Measurements from ENCODE around the gene DLG2. TPM values are rescaled to one million over a fixed set of nuclear protein-coding genes. Genes with fewer than 3 reads are reported as not detected.

The DLG2 gene
- total and polyA plus RNA-seq, 9 donors: 2.5 to 20.7 (median 12.0) TPM

DNA sequence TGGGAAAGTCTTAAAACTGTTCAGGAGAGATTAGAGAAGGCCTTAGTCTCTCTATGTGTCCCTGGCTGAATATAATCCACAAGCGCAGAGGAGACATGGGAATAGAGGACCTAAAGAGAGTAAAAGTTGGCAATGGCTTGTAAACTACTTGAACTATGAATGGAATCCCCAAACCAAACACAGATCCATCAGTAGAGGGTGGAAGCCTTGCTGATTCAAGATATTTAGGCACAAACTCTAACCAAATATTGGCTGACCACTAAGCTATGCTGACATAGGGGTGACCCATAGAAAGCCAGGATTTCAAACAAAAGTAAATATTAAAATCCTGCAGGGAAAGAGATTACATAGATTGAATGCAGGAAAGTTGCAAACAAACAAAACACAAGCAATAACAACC lies 439.2 kb downstream of the DLG2 start:
- no peaks in the 10 kb centered on the region for H3K27me3 ChIP-seq
- H3K4me3 ChIP-seq: no peak overlapping the region
- 83 to 96% (median 89%) methylated on average over 1 of the region's 1 CpG for WGBS, 3 donors
- H3K4me1 ChIP-seq (ENCODE audit: insufficient read depth): no peaks in the 10 kb centered on the region
- intact Hi-C loops (cut with DNase I): no loop called here
- H3K36me3 ChIP-seq: no peaks in the 10 kb centered on the region
- no peak overlapping the region for H3K27ac ChIP-seq
- no peaks in the 10 kb centered on the region for H3K9me3 ChIP-seq
- DNase-seq: no peak
- TF ChIP-seq EP300 (IDR thresholded peaks at IDR 0.05) (no peak), CTCF (IDR thresholded peaks at IDR 0.05) (no peak), POLR2A (IDR thresholded peaks at IDR 0.05) (no peak)

GRCh38 chr11:85184721-85185120 lies 442.4 kb downstream of the DLG2 start:
- H3K27ac ChIP-seq: no peak overlapping the region
- TF ChIP-seq EP300 (IDR thresholded peaks at IDR 0.05) (no peak), POLR2A (IDR thresholded peaks at IDR 0.05) (no peak), CTCF (IDR thresholded peaks at IDR 0.05) (no peak)
- no peaks in the 10 kb centered on the region for H3K27me3 ChIP-seq
- WGBS, 3 donors: 8 to 23% (median 16%) methylated on average over 1 of the region's 1 CpG
- no peaks in the 10 kb centered on the region for H3K36me3 ChIP-seq
- H3K4me3 ChIP-seq: no peak overlapping the region
- DNase-seq: no peak
- no peaks in the 10 kb centered on the region for H3K9me3 ChIP-seq
- no peaks in the 10 kb centered on the region for H3K4me1 ChIP-seq (ENCODE audit: insufficient read depth)
- intact Hi-C loops (cut with DNase I): no loop called here

GRCh38 chr11:85182441-85183387 lies 444.4 kb downstream of the DLG2 start:
- no peak for TF ChIP-seq CTCF (IDR thresholded peaks at IDR 0.05)
- intact Hi-C loops (cut with DNase I): no loop called here
- H3K27ac ChIP-seq: no peak overlapping the region
- H3K27me3 ChIP-seq: no peaks in the 10 kb centered on the region
- no peak for DNase-seq
- H3K4me1 ChIP-seq (ENCODE audit: insufficient read depth): no peaks in the 10 kb centered on the region
- H3K9me3 ChIP-seq: no peaks in the 10 kb centered on the region
- WGBS, 3 donors: 68 to 75% (median 73%) methylated on average over 4 of the region's 4 CpGs
- no peaks in the 10 kb centered on the region for H3K36me3 ChIP-seq
- no peak overlapping the region for H3K4me3 ChIP-seq

- no peak for DNase-seq
- TF ChIP-seq EP300 (IDR thresholded peaks at IDR 0.05) (no peak), CTCF (IDR thresholded peaks at IDR 0.05) (no peak), POLR2A (IDR thresholded peaks at IDR 0.05) (no peak)
- intact Hi-C loops (cut with DNase I): no loop called here
- no peaks in the 10 kb centered on the region for H3K36me3 ChIP-seq
- no peaks in the 10 kb centered on the region for H3K4me1 ChIP-seq (ENCODE audit: insufficient read depth)
- H3K27me3 ChIP-seq: no peaks in the 10 kb centered on the region
- no peak overlapping the region for H3K4me3 ChIP-seq
- WGBS, 3 donors: 88 to 91% (median 90%) methylated on average over 1 of the region's 1 CpG
- H3K27ac ChIP-seq: no peak overlapping the region
- no peaks in the 10 kb centered on the region for H3K9me3 ChIP-seq
These were observed 446.6 kb downstream of the DLG2 start for GRCh38 chr11:85180528-85180927.

Measured in ovary (tissue), 9 donors.